AG04450 (cell line): Measurements from ENCODE around the gene LGR5. TPM values are rescaled to one million over a fixed set of nuclear protein-coding genes. Genes with fewer than 3 reads are reported as not detected.

Experiments
- CTCF ChIA-PET: fragments of 300-600, 350-600 bp; formaldehyde crosslinking; extraction: SDS; loops from one replicate; lab custom pipeline; 2022; ENCODE audit warnings: antibody characterized with exemption, inconsistent platforms; lab: Charles Lee
- POLR2A ChIA-PET: fragments of 350-600 bp; formaldehyde crosslinking; extraction: SDS; loops from one replicate; lab custom pipeline; 2021; ENCODE audit warnings: antibody characterized with exemption, inconsistent platforms; lab: Yijun Ruan, JAX
- DNase-seq: peaks from one replicate; pipeline ENCODE4 v3.0.0-alpha.2; 2011; ENCODE audit warnings: low read depth, low spot score
- H3K27ac ChIP-seq: one replicate; pipeline ENCODE4 v1.5.1; 2012; ENCODE audit warnings: low read depth, low read length, control low read depth
- H3K27me3 ChIP-seq: one replicate; pipeline ENCODE4 v1.6.0; 2012; ENCODE audit warnings: low read length; ENCODE audit not compliant: control insufficient read depth, insufficient read depth
- H3K4me3 ChIP-seq: 2 replicates; pipeline ENCODE4 v1.5.1; 2011; ENCODE audit warnings: mild to moderate bottlenecking, low read depth, low read length, control low read depth
- H3K9me3 ChIP-seq: 2 replicates; pipeline ENCODE4 v1.5.1; 2012; ENCODE audit warnings: low read length; ENCODE audit not compliant: control insufficient read depth, insufficient read depth
- CTCF ChIP-seq: IDR thresholded peaks from 2 replicates; pipeline ENCODE4 v1.5.1; 2011; ENCODE audit warnings: low read depth, low read length, control low read depth, inconsistent platforms
- polyA plus RNA-seq: library from polyadenylated mRNA; depleted of rRNA; stranded (reverse); fragments of >200 nt; gene quantifications from 2 replicates; pipeline ENCODE4 v1.2.3, GENCODE V29; 2011

Gene LGR5
- polyA plus RNA-seq, 1 experiment, result not detected

- Histone ChIP-seq H3K9me3 (no peaks in the 10 kb centered on the region), H3K27ac (no peak overlapping the region), H3K27me3 (no peaks in the 10 kb centered on the region), H3K4me3 (no peak overlapping the region)
- POLR2A ChIA-PET, result interaction anchor here (0.6 kb wide), 1 partner anchor 225 kb away, joined by 4 read pairs; no protein-coding TSS in a partner anchor
- DNase-seq, result no peak
- no peak for TF ChIP-seq CTCF
- CTCF ChIA-PET, result interaction anchor here (1.0 to 1.5 kb wide), 4 partner anchors 9 to 141 kb away, joined by 3 to 4 read pairs (median 3); no protein-coding TSS in a partner anchor
Observed at GRCh38 chr12:71556448-71556847, 116.8 kb downstream of the LGR5 start.

- Histone ChIP-seq H3K4me3 (no peak overlapping the region), H3K27me3 (no peaks in the 10 kb centered on the region), H3K27ac (no peak overlapping the region), H3K9me3 (no peaks in the 10 kb centered on the region)
- CTCF ChIA-PET, result interaction anchor here (0.6 to 1.5 kb wide), 5 partner anchors 8 to 1879 kb away, joined by 3 to 4 read pairs (median 3); no protein-coding TSS in a partner anchor
- no peak for TF ChIP-seq CTCF
- peak; percentile 68 for DNase-seq
- POLR2A ChIA-PET, result no interaction called here
Observed at GRCh38 chr12:71556875-71557274, 117.3 kb downstream of the LGR5 start.

- TF ChIP-seq CTCF, result no peak
- POLR2A ChIA-PET, result no interaction called here
Observed at GRCh38 chr12:71558445-71558844, 118.8 kb downstream of the LGR5 start.

GRCh38 chr12:71562676-71563595 lies 123.3 kb downstream of the LGR5 start:
- DNase-seq, result no peak
- ChIA-PET POLR2A (no interaction called here), CTCF (no interaction called here)
- Histone ChIP-seq H3K27me3 (no peaks in the 10 kb centered on the region), H3K4me3 (no peak overlapping the region), H3K9me3 (no peaks in the 10 kb centered on the region), H3K27ac (no peak overlapping the region)
- no peak for TF ChIP-seq CTCF

More at GRCh38 chr12:71558445-71558844, 118.8 kb downstream of the LGR5 start:
- Histone ChIP-seq H3K9me3 (no peaks in the 10 kb centered on the region), H3K27ac (no peak overlapping the region), H3K4me3 (no peak overlapping the region), H3K27me3 (no peaks in the 10 kb centered on the region)
- CTCF ChIA-PET, result interaction anchor here (1.3 kb wide), 1 partner anchor 143 kb away, joined by 5 read pairs; no protein-coding TSS in a partner anchor
- no peak for DNase-seq

GRCh38 chr12:71565535-71565934 lies 125.9 kb downstream of the LGR5 start:
- ChIA-PET POLR2A (no interaction called here), CTCF (interaction anchor here (0.9 to 1.4 kb wide), 3 partner anchors 9 to 181 kb away, joined by 3 to 5 read pairs (median 4); no protein-coding TSS in a partner anchor)
- no peak overlapping the region for H3K27ac ChIP-seq

More at GRCh38 chr12:71565535-71565934, 125.9 kb downstream of the LGR5 start:
- no peaks in the 10 kb centered on the region for H3K9me3 ChIP-seq
- TF ChIP-seq CTCF, result no peak
- no peak for DNase-seq
- no peak overlapping the region for H3K4me3 ChIP-seq
- H3K27me3 ChIP-seq, result no peaks in the 10 kb centered on the region
